Activated naive CD4-positive, alpha-beta T cell treated with anti-CD3 and anti-CD28 coated beads, Interleukin-2, amount 50 U/mL, for 24 hours (primary cell): ENCODE results near the gene PLAC9.

ENCODE experiments used
- H3K27ac Mint-ChIP-seq: one replicate; pipeline ENCODE4 v1.8.0; 2021; ENCODE audit warnings: mild to moderate bottlenecking, mixed read lengths
- H3K27me3 Mint-ChIP-seq: one replicate; pipeline ENCODE4 v1.8.0; 2021; ENCODE audit warnings: mixed read lengths
- H3K36me3 Mint-ChIP-seq: one replicate; pipeline ENCODE4 v1.8.0; 2021; ENCODE audit warnings: mixed read lengths
- H3K4me1 Mint-ChIP-seq: one replicate; pipeline ENCODE4 v1.8.0; 2021; ENCODE audit warnings: mixed read lengths
- H3K4me3 Mint-ChIP-seq: one replicate; pipeline ENCODE4 v1.8.0; 2021; ENCODE audit warnings: mild to moderate bottlenecking, mixed read lengths
- H3K9me3 Mint-ChIP-seq: one replicate; pipeline ENCODE4 v1.8.0; 2021; ENCODE audit warnings: mixed read lengths

The PLAC9 gene

GRCh38 chr10:80164596-80164995 lies 32.1 kb downstream of the PLAC9 start:
- Mint-ChIP-seq H3K36me3 (peaks cover 16% of the 10 kb centered on the region), H3K9me3 (no peaks in the 10 kb centered on the region), H3K4me1 (peaks cover 2% of the 10 kb centered on the region), H3K4me3 (no peak overlapping the region), H3K27me3 (no peaks in the 10 kb centered on the region), H3K27ac (peak overlapping the region; percentile 14)

GRCh38 chr10:80165173-80165572 lies 32.6 kb downstream of the PLAC9 start:
- no peaks in the 10 kb centered on the region for H3K27me3 Mint-ChIP-seq
- no peak overlapping the region for H3K27ac Mint-ChIP-seq
- peaks cover 8% of the 10 kb centered on the region for H3K4me1 Mint-ChIP-seq
- H3K36me3 Mint-ChIP-seq = peaks cover 13% of the 10 kb centered on the region
- no peaks in the 10 kb centered on the region for H3K9me3 Mint-ChIP-seq
- H3K4me3 Mint-ChIP-seq = no peak overlapping the region

GRCh38 chr10:80166581-80167470 lies 34.3 kb downstream of the PLAC9 start:
- Mint-ChIP-seq H3K4me1 (peaks cover 9% of the 10 kb centered on the region), H3K9me3 (no peaks in the 10 kb centered on the region), H3K27me3 (no peaks in the 10 kb centered on the region), H3K4me3 (no peak overlapping the region), H3K27ac (no peak overlapping the region), H3K36me3 (peaks cover 6% of the 10 kb centered on the region)

- H3K9me3 Mint-ChIP-seq = no peaks in the 10 kb centered on the region
- no peaks in the 10 kb centered on the region for H3K27me3 Mint-ChIP-seq
- peak overlapping the region; percentile 12 for H3K27ac Mint-ChIP-seq
- no peak overlapping the region for H3K4me3 Mint-ChIP-seq
- peaks cover 9% of the 10 kb centered on the region for H3K4me1 Mint-ChIP-seq
- peaks cover 4% of the 10 kb centered on the region for H3K36me3 Mint-ChIP-seq
Observed at GRCh38 chr10:80167471-80168161, 35.1 kb downstream of the PLAC9 start.

- no peaks in the 10 kb centered on the region for H3K27me3 Mint-ChIP-seq
- H3K9me3 Mint-ChIP-seq = no peaks in the 10 kb centered on the region
- H3K27ac Mint-ChIP-seq = no peak overlapping the region
- H3K4me3 Mint-ChIP-seq = no peak overlapping the region
- H3K36me3 Mint-ChIP-seq = peaks cover 4% of the 10 kb centered on the region
- H3K4me1 Mint-ChIP-seq = peaks cover 11% of the 10 kb centered on the region
Observed at GRCh38 chr10:80168162-80168511, 35.6 kb downstream of the PLAC9 start.

GRCh38 chr10:80168679-80169380 lies 36.3 kb downstream of the PLAC9 start:
- peaks cover 4% of the 10 kb centered on the region for H3K36me3 Mint-ChIP-seq
- no peaks in the 10 kb centered on the region for H3K9me3 Mint-ChIP-seq
- H3K27me3 Mint-ChIP-seq = no peaks in the 10 kb centered on the region
- peaks cover 14% of the 10 kb centered on the region for H3K4me1 Mint-ChIP-seq
- H3K4me3 Mint-ChIP-seq = no peak overlapping the region
- no peak overlapping the region for H3K27ac Mint-ChIP-seq

GRCh38 chr10:80170026-80170425 lies 37.5 kb downstream of the PLAC9 start:
- Mint-ChIP-seq H3K27ac (peak overlapping the region; percentile 81), H3K36me3 (peaks cover 4% of the 10 kb centered on the region), H3K27me3 (no peaks in the 10 kb centered on the region), H3K4me1 (peaks cover 16% of the 10 kb centered on the region), H3K4me3 (no peak overlapping the region), H3K9me3 (no peaks in the 10 kb centered on the region)

GRCh38 chr10:80170641-80171040 lies 38.1 kb downstream of the PLAC9 start:
- no peak overlapping the region for H3K27ac Mint-ChIP-seq
- H3K4me1 Mint-ChIP-seq = peaks cover 16% of the 10 kb centered on the region

GRCh38 chr10:80171248-80171660 lies 38.7 kb downstream of the PLAC9 start:
- no peaks in the 10 kb centered on the region for H3K9me3 Mint-ChIP-seq
- H3K27me3 Mint-ChIP-seq = no peaks in the 10 kb centered on the region
- H3K4me1 Mint-ChIP-seq = peaks cover 20% of the 10 kb centered on the region
- no peaks in the 10 kb centered on the region for H3K36me3 Mint-ChIP-seq
- H3K4me3 Mint-ChIP-seq = no peak overlapping the region
- no peak overlapping the region for H3K27ac Mint-ChIP-seq

More at GRCh38 chr10:80170641-80171040, 38.1 kb downstream of the PLAC9 start:
- H3K27me3 Mint-ChIP-seq = no peaks in the 10 kb centered on the region
- peaks cover 4% of the 10 kb centered on the region for H3K36me3 Mint-ChIP-seq
- H3K9me3 Mint-ChIP-seq = no peaks in the 10 kb centered on the region
- no peak overlapping the region for H3K4me3 Mint-ChIP-seq

GRCh38 chr10:80172896-80173295 lies 40.4 kb downstream of the PLAC9 start:
- H3K36me3 Mint-ChIP-seq = no peaks in the 10 kb centered on the region
- H3K9me3 Mint-ChIP-seq = no peaks in the 10 kb centered on the region
- peak overlapping the region; percentile 65 for H3K27ac Mint-ChIP-seq
- H3K4me1 Mint-ChIP-seq = peaks cover 34% of the 10 kb centered on the region
- no peak overlapping the region for H3K4me3 Mint-ChIP-seq
- no peaks in the 10 kb centered on the region for H3K27me3 Mint-ChIP-seq

GRCh38 chr10:80173466-80173865 lies 40.9 kb downstream of the PLAC9 start:
- Mint-ChIP-seq H3K4me1 (peaks cover 40% of the 10 kb centered on the region), H3K27me3 (no peaks in the 10 kb centered on the region), H3K27ac (peak overlapping the region; percentile 65), H3K4me3 (no peak overlapping the region), H3K9me3 (no peaks in the 10 kb centered on the region), H3K36me3 (no peaks in the 10 kb centered on the region)

GRCh38 chr10:80174641-80175395 lies 42.3 kb downstream of the PLAC9 start:
- peak overlapping the region; percentile 87 for H3K27ac Mint-ChIP-seq
- peaks cover 46% of the 10 kb centered on the region for H3K4me1 Mint-ChIP-seq
- H3K36me3 Mint-ChIP-seq = no peaks in the 10 kb centered on the region
- no peaks in the 10 kb centered on the region for H3K9me3 Mint-ChIP-seq
- H3K27me3 Mint-ChIP-seq = no peaks in the 10 kb centered on the region
- H3K4me3 Mint-ChIP-seq = no peak overlapping the region

GRCh38 chr10:80176526-80176925 lies 44.0 kb downstream of the PLAC9 start:
- H3K27ac Mint-ChIP-seq = peak overlapping the region; percentile 83
- H3K36me3 Mint-ChIP-seq = no peaks in the 10 kb centered on the region
- no peak overlapping the region for H3K4me3 Mint-ChIP-seq

GRCh38 chr10:80177781-80178636 lies 45.5 kb downstream of the PLAC9 start:
- Mint-ChIP-seq H3K4me3 (no peak overlapping the region), H3K36me3 (no peaks in the 10 kb centered on the region), H3K27ac (peak overlapping the region; percentile 68), H3K9me3 (no peaks in the 10 kb centered on the region), H3K4me1 (peaks cover 64% of the 10 kb centered on the region), H3K27me3 (no peaks in the 10 kb centered on the region)

More at GRCh38 chr10:80176526-80176925, 44.0 kb downstream of the PLAC9 start:
- Mint-ChIP-seq H3K9me3 (no peaks in the 10 kb centered on the region), H3K4me1 (peaks cover 51% of the 10 kb centered on the region), H3K27me3 (no peaks in the 10 kb centered on the region)
